Measurements from ENCODE around the gene CARS1.
A peak's percentile ranks its signal among the peaks of the same experiment; 100 is the strongest.

Gene CARS1

GRCh38 chr11:3036419-3036818 is 20.8 kb downstream of the CARS1 start:
- TF ChIP-seq, protein P1, sequence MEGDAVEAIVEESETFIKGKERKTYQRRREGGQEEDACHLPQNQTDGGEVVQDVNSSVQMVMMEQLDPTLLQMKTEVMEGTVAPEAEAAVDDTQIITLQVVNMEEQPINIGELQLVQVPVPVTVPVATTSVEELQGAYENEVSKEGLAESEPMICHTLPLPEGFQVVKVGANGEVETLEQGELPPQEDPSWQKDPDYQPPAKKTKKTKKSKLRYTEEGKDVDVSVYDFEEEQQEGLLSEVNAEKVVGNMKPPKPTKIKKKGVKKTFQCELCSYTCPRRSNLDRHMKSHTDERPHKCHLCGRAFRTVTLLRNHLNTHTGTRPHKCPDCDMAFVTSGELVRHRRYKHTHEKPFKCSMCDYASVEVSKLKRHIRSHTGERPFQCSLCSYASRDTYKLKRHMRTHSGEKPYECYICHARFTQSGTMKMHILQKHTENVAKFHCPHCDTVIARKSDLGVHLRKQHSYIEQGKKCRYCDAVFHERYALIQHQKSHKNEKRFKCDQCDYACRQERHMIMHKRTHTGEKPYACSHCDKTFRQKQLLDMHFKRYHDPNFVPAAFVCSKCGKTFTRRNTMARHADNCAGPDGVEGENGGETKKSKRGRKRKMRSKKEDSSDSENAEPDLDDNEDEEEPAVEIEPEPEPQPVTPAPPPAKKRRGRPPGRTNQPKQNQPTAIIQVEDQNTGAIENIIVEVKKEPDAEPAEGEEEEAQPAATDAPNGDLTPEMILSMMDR (IDR thresholded peaks at IDR 0.05; ENCODE audit: insufficient read depth, low read depth, low read length, missing control alignments) = no peak
- no peak overlapping the region for H3K4me3 ChIP-seq (ENCODE audit: low read length)
- no peak for DNase-seq (ENCODE audit: low read depth)

GRCh38 chr11:3035333-3035732 is 21.9 kb downstream of the CARS1 start:
- no peak for DNase-seq (ENCODE audit: low read depth)
- TF ChIP-seq, protein P1 (IDR thresholded peaks at IDR 0.05; ENCODE audit: insufficient read depth, low read depth, low read length, missing control alignments) = no peak
- no peak overlapping the region for H3K4me3 ChIP-seq (ENCODE audit: low read length)

GRCh38 chr11:3030289-3031070 is 26.7 kb downstream of the CARS1 start:
- TF ChIP-seq, protein P1 (IDR thresholded peaks at IDR 0.05; ENCODE audit: insufficient read depth, low read depth, low read length, missing control alignments) = no peak

GRCh38 chr11:3028813-3029212 is 28.4 kb downstream of the CARS1 start:
- TF ChIP-seq, protein P1 (IDR thresholded peaks at IDR 0.05; ENCODE audit: insufficient read depth, low read depth, low read length, missing control alignments) = no peak
- DNase-seq (ENCODE audit: low read depth) = no peak
- no peak overlapping the region for H3K4me3 ChIP-seq (ENCODE audit: low read length)

More at GRCh38 chr11:3030289-3031070, 26.7 kb downstream of the CARS1 start:
- no peak overlapping the region for H3K4me3 ChIP-seq (ENCODE audit: low read length)
- no peak for DNase-seq (ENCODE audit: low read depth)

GRCh38 chr11:3026803-3027202 is 30.4 kb downstream of the CARS1 start:
- DNase-seq (ENCODE audit: low read depth) = no peak
- TF ChIP-seq, protein P1 (IDR thresholded peaks at IDR 0.05; ENCODE audit: insufficient read depth, low read depth, low read length, missing control alignments) = no peak
- no peak overlapping the region for H3K4me3 ChIP-seq (ENCODE audit: low read length)

DNA sequence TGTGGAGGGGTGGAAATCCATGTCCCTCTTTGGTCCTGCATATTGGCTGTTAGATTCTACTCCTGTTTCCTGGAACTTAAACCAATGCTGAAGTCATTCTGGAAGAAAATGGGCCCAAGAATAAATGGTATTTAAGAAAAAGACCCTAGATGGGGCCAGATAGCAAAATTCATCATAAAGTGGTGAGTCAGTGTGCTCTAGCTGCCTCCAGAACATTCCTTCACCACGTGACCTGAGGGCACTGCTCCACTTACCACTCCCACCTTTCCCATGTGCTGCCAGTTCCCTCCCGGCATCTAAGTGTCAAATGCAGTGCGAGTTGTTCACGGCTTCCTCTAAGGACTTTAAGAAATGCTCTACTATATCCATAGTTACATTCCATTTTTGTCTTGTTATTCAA is 34.2 kb downstream of the CARS1 start:
- peak; percentile 83 for DNase-seq (ENCODE audit: low read depth)
- H3K4me3 ChIP-seq (ENCODE audit: low read length) = no peak overlapping the region
- TF ChIP-seq, protein P1 (IDR thresholded peaks at IDR 0.05; ENCODE audit: insufficient read depth, low read depth, low read length, missing control alignments) = no peak

Measured in epithelial cell of esophagus (primary cell).